CD8-positive, alpha-beta memory T cell (primary cell): ENCODE results near the gene SMCO4. TPM values are rescaled to one million over a fixed set of nuclear protein-coding genes. Genes with fewer than 3 reads are reported as not detected.
A peak's percentile ranks its signal among the peaks of the same experiment; 100 is the strongest.

Experiments
- CTCF ChIA-PET: fragments of 350-600 bp; sonication (Branson Sonifier 250); formaldehyde crosslinking; loops from one replicate; lab custom pipeline; 2021; ENCODE audit warnings: antibody characterized with exemption; lab: Charles Lee
- POLR2A ChIA-PET: fragments of 350-600 bp; sonication (Branson Sonifier 250); formaldehyde crosslinking; loops from one replicate; lab custom pipeline; 2021; ENCODE audit warnings: antibody characterized with exemption; lab: Charles Lee
- DNase-seq, 5 donors: peaks; one replicate each; pipeline versions ENCODE4 v3.0.0 to v3.0.0-alpha.2; 2020 to 2022; ENCODE audit warnings: mixed read lengths in 1 of 5
- H3K27ac ChIP-seq: one replicate; pipeline ENCODE4 v1.7.0; 2013; ENCODE audit warnings: low read depth, mild to moderate bottlenecking, low read length, moderate library complexity
- H3K27me3 ChIP-seq: 2 replicates; pipeline ENCODE4 v1.7.0; 2013; ENCODE audit warnings: low read length, mild to moderate bottlenecking; ENCODE audit not compliant: insufficient read depth, poor library complexity, severe bottlenecking
- H3K36me3 ChIP-seq: 2 replicates; pipeline ENCODE4 v1.7.0; 2013; ENCODE audit warnings: mild to moderate bottlenecking, low read length, moderate library complexity; ENCODE audit not compliant: insufficient read depth
- H3K4me1 ChIP-seq: 2 replicates; pipeline ENCODE4 v1.7.0; 2013; ENCODE audit warnings: mild to moderate bottlenecking, low read length, moderate library complexity; ENCODE audit not compliant: insufficient read depth
- H3K4me3 ChIP-seq: 2 replicates; pipeline ENCODE4 v1.7.0; 2013; ENCODE audit warnings: mild to moderate bottlenecking, low read length
- H3K9me3 ChIP-seq: 2 replicates; pipeline ENCODE4 v1.7.0; 2013; ENCODE audit warnings: mild to moderate bottlenecking, low read length
- H3K27ac Mint-ChIP-seq, 8 donors: one replicate each; pipeline ENCODE4 v1.8.0; 2020 to 2021; ENCODE audit warnings: mixed read lengths in 8 of 8, mild to moderate bottlenecking in 6 of 8, inconsistent platforms in 3 of 8, moderate library complexity in 3 of 8
- H3K27me3 Mint-ChIP-seq, 2 donors: one replicate each; pipeline ENCODE4 v1.8.0; 2020 to 2021; ENCODE audit warnings: mixed read lengths in 2 of 2, mild to moderate bottlenecking in 1 of 2, moderate library complexity in 1 of 2
- H3K36me3 Mint-ChIP-seq, 3 donors: one replicate each; pipeline ENCODE4 v1.8.0; 2020 to 2021; ENCODE audit warnings: mixed read lengths in 3 of 3, inconsistent platforms in 1 of 3, mild to moderate bottlenecking in 1 of 3
- H3K4me1 Mint-ChIP-seq, 3 donors: one replicate each; pipeline ENCODE4 v1.8.0; 2020 to 2021; ENCODE audit warnings: mixed read lengths in 3 of 3, inconsistent platforms in 1 of 3, mild to moderate bottlenecking in 1 of 3
- H3K4me3 Mint-ChIP-seq, 7 donors: one replicate each; pipeline ENCODE4 v1.8.0; 2020 to 2021; ENCODE audit warnings: mixed read lengths in 7 of 7, mild to moderate bottlenecking in 6 of 7, moderate library complexity in 4 of 7, inconsistent platforms in 2 of 7
- H3K9me3 Mint-ChIP-seq, 5 donors: one replicate each; pipeline ENCODE4 v1.8.0; 2020 to 2022; ENCODE audit warnings: mixed read lengths in 5 of 5, mild to moderate bottlenecking in 3 of 5, moderate library complexity in 2 of 5, inconsistent platforms in 1 of 5
- polyA plus RNA-seq: library from polyadenylated mRNA; unstranded; fragments of 300-500 nt; fragmentation: Illumina TruSeq; gene quantifications from one replicate; pipeline ENCODE4 v1.2.3, GENCODE V29; 2021
- total RNA-seq, 2 experiments: library from RNA; stranded (reverse); gene quantifications; one replicate each; pipeline ENCODE4 v1.2.3, GENCODE V29; 2021

The SMCO4 gene
- total and polyA plus RNA-seq, 3 experiments from 2014 or later = 8.2 to 10.8 (median 9.0) TPM

GRCh38 chr11:93505703-93506102 lies 37.5 kb downstream of the SMCO4 start:
- H3K36me3 ChIP-seq = no peaks in the 10 kb centered on the region
- no peak overlapping the region for H3K27ac ChIP-seq
- Mint-ChIP-seq H3K4me3 (no peak overlapping the region), H3K27ac (no peak overlapping the region), H3K36me3 (no peaks in the 10 kb centered on the region), H3K4me1 (no peaks in the 10 kb centered on the region), H3K9me3 (no peaks in the 10 kb centered on the region), H3K27me3 (peaks cover 1 to 4% of the 10 kb centered on the region in 2 donors)
- no peak for DNase-seq
- no peaks in the 10 kb centered on the region for H3K27me3 ChIP-seq
- no peak overlapping the region for H3K4me3 ChIP-seq
- no peaks in the 10 kb centered on the region for H3K4me1 ChIP-seq
- POLR2A ChIA-PET = no interaction called here
- CTCF ChIA-PET = no interaction called here
- H3K9me3 ChIP-seq = no peaks in the 10 kb centered on the region

GRCh38 chr11:93504110-93505095 lies 38.8 kb downstream of the SMCO4 start:
- ChIA-PET POLR2A (no interaction called here), CTCF (no interaction called here)
- no peaks in the 10 kb centered on the region for H3K36me3 ChIP-seq
- Mint-ChIP-seq H3K27ac (no peak overlapping the region), H3K4me1 (no peaks in the 10 kb centered on the region), H3K27me3 (peaks cover 1 to 4% of the 10 kb centered on the region in 2 donors), H3K9me3 (no peaks in the 10 kb centered on the region), H3K4me3 (no peak overlapping the region), H3K36me3 (no peaks in the 10 kb centered on the region)
- no peaks in the 10 kb centered on the region for H3K27me3 ChIP-seq
- no peak for DNase-seq
- H3K27ac ChIP-seq = no peak overlapping the region
- H3K4me1 ChIP-seq = no peaks in the 10 kb centered on the region
- no peak overlapping the region for H3K4me3 ChIP-seq
- no peaks in the 10 kb centered on the region for H3K9me3 ChIP-seq

GRCh38 chr11:93501856-93502255 lies 41.3 kb downstream of the SMCO4 start:
- Mint-ChIP-seq H3K27ac (no peak overlapping the region), H3K9me3 (no peaks in the 10 kb centered on the region), H3K4me3 (no peak overlapping the region), H3K27me3 (peaks cover 0 to 4% of the 10 kb centered on the region in 2 donors), H3K36me3 (no peaks in the 10 kb centered on the region), H3K4me1 (no peaks in the 10 kb centered on the region)
- Histone ChIP-seq H3K27me3 (no peaks in the 10 kb centered on the region), H3K36me3 (no peaks in the 10 kb centered on the region), H3K4me1 (no peaks in the 10 kb centered on the region), H3K27ac (no peak overlapping the region), H3K9me3 (no peaks in the 10 kb centered on the region), H3K4me3 (no peak overlapping the region)
- CTCF ChIA-PET = no interaction called here
- POLR2A ChIA-PET = no interaction called here
- no peak for DNase-seq

GRCh38 chr11:93500759-93501158 lies 42.4 kb downstream of the SMCO4 start:
- Histone ChIP-seq H3K4me3 (no peak overlapping the region), H3K4me1 (no peaks in the 10 kb centered on the region), H3K27me3 (no peaks in the 10 kb centered on the region), H3K27ac (no peak overlapping the region), H3K9me3 (no peaks in the 10 kb centered on the region), H3K36me3 (no peaks in the 10 kb centered on the region)
- Mint-ChIP-seq H3K4me1 (no peaks in the 10 kb centered on the region), H3K27me3 (peaks cover 0 to under 1% of the 10 kb centered on the region in 2 donors), H3K27ac (no peak overlapping the region), H3K9me3 (no peaks in the 10 kb centered on the region), H3K36me3 (no peaks in the 10 kb centered on the region), H3K4me3 (no peak overlapping the region)
- ChIA-PET POLR2A (no interaction called here), CTCF (no interaction called here)
- no peak for DNase-seq

DNA sequence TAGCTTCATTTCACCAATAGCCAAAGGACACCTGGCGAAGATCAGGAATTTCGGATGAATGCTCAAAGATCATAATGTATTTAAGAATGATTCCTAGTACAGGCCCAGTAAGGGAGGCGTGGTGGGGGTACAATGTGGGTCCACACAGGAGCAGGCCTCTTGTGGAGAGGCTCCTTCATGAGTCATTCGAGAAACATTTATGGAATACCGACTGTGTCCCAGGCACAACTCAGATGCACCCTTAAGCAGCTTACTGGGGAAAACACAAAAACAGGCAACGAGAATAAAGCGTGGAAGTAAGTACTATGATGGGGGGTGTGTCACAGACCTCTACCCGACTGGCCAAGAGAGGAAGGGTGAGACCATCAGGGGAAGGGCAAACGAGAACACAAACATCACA lies 44.5 kb downstream of the SMCO4 start:
- ChIA-PET POLR2A (no interaction called here), CTCF (no interaction called here)

GRCh38 chr11:93498161-93498560 lies 45.0 kb downstream of the SMCO4 start:
- Mint-ChIP-seq H3K9me3 (no peaks in the 10 kb centered on the region), H3K27me3 (no peaks in the 10 kb centered on the region), H3K27ac (no peak overlapping the region), H3K4me3 (no peak overlapping the region), H3K4me1 (no peaks in the 10 kb centered on the region), H3K36me3 (no peaks in the 10 kb centered on the region)
- no peaks in the 10 kb centered on the region for H3K36me3 ChIP-seq
- CTCF ChIA-PET = no interaction called here
- POLR2A ChIA-PET = no interaction called here
- no peak overlapping the region for H3K27ac ChIP-seq
- H3K4me3 ChIP-seq = no peak overlapping the region
- H3K9me3 ChIP-seq = no peaks in the 10 kb centered on the region
- H3K4me1 ChIP-seq = no peaks in the 10 kb centered on the region
- H3K27me3 ChIP-seq = no peaks in the 10 kb centered on the region
- no peak for DNase-seq

More for the DNA sequence above, 44.5 kb downstream of the SMCO4 start:
- H3K27me3 Mint-ChIP-seq = no peaks in the 10 kb centered on the region
- no peak overlapping the region for H3K4me3 Mint-ChIP-seq
- no peaks in the 10 kb centered on the region for H3K4me1 Mint-ChIP-seq
- no peaks in the 10 kb centered on the region for H3K9me3 Mint-ChIP-seq
- Histone ChIP-seq H3K9me3 (no peaks in the 10 kb centered on the region), H3K36me3 (no peaks in the 10 kb centered on the region), H3K4me1 (no peaks in the 10 kb centered on the region), H3K27me3 (no peaks in the 10 kb centered on the region), H3K4me3 (no peak overlapping the region), H3K27ac (no peak overlapping the region)
- no peaks in the 10 kb centered on the region for H3K36me3 Mint-ChIP-seq
- peak overlapping the region in 1 of 8 donors; percentile 6 for H3K27ac Mint-ChIP-seq
- DNase-seq = no peak

GRCh38 chr11:93497596-93497995 lies 45.6 kb downstream of the SMCO4 start:
- DNase-seq = no peak
- H3K4me3 ChIP-seq = no peak overlapping the region
- H3K27me3 ChIP-seq = no peaks in the 10 kb centered on the region
- Mint-ChIP-seq H3K27me3 (no peaks in the 10 kb centered on the region), H3K27ac (no peak overlapping the region), H3K36me3 (no peaks in the 10 kb centered on the region), H3K4me3 (no peak overlapping the region), H3K4me1 (no peaks in the 10 kb centered on the region), H3K9me3 (no peaks in the 10 kb centered on the region)
- no peaks in the 10 kb centered on the region for H3K36me3 ChIP-seq
- CTCF ChIA-PET = no interaction called here
- no peaks in the 10 kb centered on the region for H3K4me1 ChIP-seq
- POLR2A ChIA-PET = no interaction called here
- no peak overlapping the region for H3K27ac ChIP-seq
- H3K9me3 ChIP-seq = no peaks in the 10 kb centered on the region

- Mint-ChIP-seq H3K4me3 (no peak overlapping the region), H3K27ac (no peak overlapping the region), H3K27me3 (no peaks in the 10 kb centered on the region), H3K9me3 (no peaks in the 10 kb centered on the region), H3K36me3 (no peaks in the 10 kb centered on the region), H3K4me1 (no peaks in the 10 kb centered on the region)
- CTCF ChIA-PET = no interaction called here
- no peak for DNase-seq
- Histone ChIP-seq H3K4me1 (no peaks in the 10 kb centered on the region), H3K9me3 (no peaks in the 10 kb centered on the region), H3K27me3 (no peaks in the 10 kb centered on the region), H3K4me3 (no peak overlapping the region), H3K36me3 (no peaks in the 10 kb centered on the region), H3K27ac (no peak overlapping the region)
- POLR2A ChIA-PET = no interaction called here
Observed at GRCh38 chr11:93494357-93494756, 48.8 kb downstream of the SMCO4 start.
